Measurements from ENCODE around the gene OLFM4.

Gene OLFM4

GRCh38 chr13:53100394-53101063 is 71.9 kb downstream of the OLFM4 start:
- no peaks in the 10 kb centered on the region for H3K9me3 ChIP-seq (ENCODE audit: control insufficient read depth in 1 of 2, low read length in 2 of 2)
- H3K36me3 ChIP-seq (ENCODE audit: control insufficient read depth in 1 of 2, insufficient read depth in 2 of 2, low read length in 2 of 2): no peaks in the 10 kb centered on the region
- H3K4me3 ChIP-seq (ENCODE audit: low read depth in 1 of 2, low read length in 2 of 2): no peak overlapping the region
- no peak overlapping the region for H3K27ac ChIP-seq (ENCODE audit: low read length)
- H3K27me3 ChIP-seq (ENCODE audit: low read depth, low read length): no peaks in the 10 kb centered on the region
- no peaks in the 10 kb centered on the region for H3K4me1 ChIP-seq (ENCODE audit: control insufficient read depth in 1 of 2, insufficient read depth in 2 of 2, low read length in 2 of 2)

Data from muscle layer of duodenum (tissue), 2 donors.